HepG2 (cell line): Measurements from ENCODE around the gene VPS25. TPM values are rescaled to one million over a fixed set of nuclear protein-coding genes. Genes with fewer than 3 reads are reported as not detected.

Experiments
- ATF1 ChIP-seq: IDR thresholded peaks from 2 replicates; pipeline ENCODE4 v1.6.1; 2016; ENCODE audit warnings: mild to moderate bottlenecking, control low read depth
- ISL2 ChIP-seq: sonication (generic); formaldehyde crosslinking; IDR thresholded peaks from 2 replicates; pipeline ENCODE4 v1.5.0; 2020; ENCODE audit warnings: missing genetic modification reagents
- JUNB ChIP-seq: sonication (generic); formaldehyde crosslinking; IDR thresholded peaks from 2 replicates; pipeline ENCODE4 v1.8.0; 2022; ENCODE audit warnings: missing genetic modification reagents, mild to moderate bottlenecking, borderline replicate concordance
- KLF9 ChIP-seq: IDR thresholded peaks from 2 replicates; pipeline ENCODE4 v1.6.1; 2016; ENCODE audit warnings: low read depth
- MAFG ChIP-seq: sonication (generic); formaldehyde crosslinking; IDR thresholded peaks from 2 replicates; pipeline ENCODE4 v1.5.1; 2020; ENCODE audit warnings: mild to moderate bottlenecking, missing genetic modification reagents
- MED8 ChIP-seq: sonication (generic); formaldehyde crosslinking; IDR thresholded peaks from 2 replicates; pipeline ENCODE4 v1.8.1; 2023; ENCODE audit warnings: mild to moderate bottlenecking, missing genetic modification reagents; ENCODE audit not compliant: insufficient replicate concordance
- MLLT10 ChIP-seq: sonication (generic); formaldehyde crosslinking; IDR thresholded peaks from 2 replicates; pipeline ENCODE4 v1.4.0; 2020; ENCODE audit warnings: missing genetic modification reagents
- NFIB ChIP-seq: sonication (generic); formaldehyde crosslinking; IDR thresholded peaks from 2 replicates; pipeline ENCODE4 v1.9.0; 2021; ENCODE audit warnings: missing genetic modification reagents, mild to moderate bottlenecking, borderline replicate concordance
- NFKB2 ChIP-seq: sonication (generic); formaldehyde crosslinking; IDR thresholded peaks from 2 replicates; pipeline ENCODE4 v1.4.0; 2020; ENCODE audit warnings: missing genetic modification reagents, borderline replicate concordance
- ONECUT2 ChIP-seq: sonication (generic); formaldehyde crosslinking; IDR thresholded peaks from 2 replicates; pipeline ENCODE4 v1.4.0; 2020; ENCODE audit warnings: missing genetic modification reagents
- PCBP1 ChIP-seq: fragments of 200-400 bp; formaldehyde crosslinking; IDR thresholded peaks from 2 replicates; pipeline ENCODE4 v1.6.1; 2017; ENCODE audit warnings: mild to moderate bottlenecking, low read depth, low read length, borderline replicate concordance
- PITX1 ChIP-seq: sonication (generic); formaldehyde crosslinking; IDR thresholded peaks from 2 replicates; pipeline ENCODE4 v1.5.1; 2020; ENCODE audit warnings: mild to moderate bottlenecking, missing genetic modification reagents
- PPARG ChIP-seq: conservative IDR thresholded peaks from 2 replicates; pipeline ENCODE4 v1.6.1; 2016; ENCODE audit warnings: missing biosample characterization, missing genetic modification reagents
- REL ChIP-seq: sonication (generic); formaldehyde crosslinking; conservative IDR thresholded peaks from 2 replicates; pipeline ENCODE4 v1.8.0; 2022; ENCODE audit warnings: mild to moderate bottlenecking, missing genetic modification reagents, moderate library complexity
- SMARCC2 ChIP-seq: fragments of 450-650 bp; IDR thresholded peaks from 2 replicates; pipeline ENCODE4 v1.6.1; 2017; ENCODE audit warnings: antibody characterized with exemption, mild to moderate bottlenecking
- SRSF9 ChIP-seq: fragments of 200-400 bp; formaldehyde crosslinking; IDR thresholded peaks from 2 replicates; pipeline ENCODE4 v1.6.1; 2018; ENCODE audit warnings: borderline replicate concordance, mild to moderate bottlenecking, low read depth, low read length; ENCODE audit not compliant: insufficient read depth, poor library complexity, severe bottlenecking
- SUZ12 ChIP-seq: fragments of 150-350 bp; IDR thresholded peaks from 2 replicates; pipeline ENCODE4 v1.6.1; 2014; ENCODE audit warnings: low read depth, low read length
- U2AF1 ChIP-seq: fragments of 200-400 bp; formaldehyde crosslinking; optimal IDR thresholded peaks from 2 replicates; pipeline ENCODE3; 2017; ENCODE audit warnings: mild to moderate bottlenecking, low read depth, low read length
- ZNF136 ChIP-seq: sonication (generic); formaldehyde crosslinking; IDR thresholded peaks from 2 replicates; pipeline ENCODE4 v1.8.1; 2022; ENCODE audit warnings: low read depth, mild to moderate bottlenecking, moderate library complexity, missing genetic modification reagents
- ZNF256 ChIP-seq: sonication (generic); formaldehyde crosslinking; conservative IDR thresholded peaks from 2 replicates; pipeline ENCODE4 v1.4.0; 2020; ENCODE audit warnings: missing genetic modification reagents
- ZNF33B ChIP-seq: sonication (generic); formaldehyde crosslinking; IDR thresholded peaks from 2 replicates; pipeline ENCODE4 v1.5.1; 2020; ENCODE audit warnings: mild to moderate bottlenecking, missing genetic modification reagents
- ZNF841 ChIP-seq: sonication (generic); formaldehyde crosslinking; IDR thresholded peaks from 2 replicates; pipeline ENCODE4 v1.8.1; 2023; ENCODE audit warnings: missing genetic modification reagents, borderline replicate concordance
- polyA plus RNA-seq, 8 experiments: library from polyadenylated mRNA; depleted of rRNA in 3 of 8; stranded (reverse) in 7 of 8; unstranded in 1 of 8; fragments of >200 nt; fragmentation: Illumina TruSeq in 4 of 8; extraction: Trizol in 4 of 8; gene quantifications; 2 replicates each; pipeline versions ENCODE4 v1.2.1 to v1.2.3, GENCODE V29; 2011 to 2016; ENCODE audit warnings: low read depth in 4 of 8, missing spikeins in 1 of 8, mixed read lengths in 1 of 8; ENCODE audit not compliant: insufficient read depth in 1 of 8
- total RNA-seq, 5 experiments: library from RNA; depleted of rRNA; stranded (reverse); fragments of >200 nt; fragmentation: Illumina TruSeq; extraction: Trizol; gene quantifications; 2 replicates each; pipeline ENCODE4 v1.2.3, GENCODE V29; 2016; ENCODE audit warnings: low read depth in 1 of 5
- TF ChIP-seq, protein P1 (sequence below): sonication (generic); formaldehyde crosslinking; IDR thresholded peaks from 2 replicates; pipeline ENCODE4 v1.4.0; 2020; ENCODE audit warnings: mild to moderate bottlenecking, missing genetic modification reagents
- TF ChIP-seq, protein P2 (sequence below): sonication (generic); formaldehyde crosslinking; conservative IDR thresholded peaks from 2 replicates; pipeline ENCODE4 v1.8.0; 2022; ENCODE audit warnings: missing genetic modification reagents
- TF ChIP-seq, protein P3 (sequence below): sonication (generic); formaldehyde crosslinking; IDR thresholded peaks from 2 replicates; pipeline ENCODE4 v1.9.0; 2021; ENCODE audit warnings: missing genetic modification reagents, mild to moderate bottlenecking, borderline replicate concordance
- TF ChIP-seq, protein P4 (sequence below): sonication (generic); formaldehyde crosslinking; IDR thresholded peaks from 2 replicates; pipeline ENCODE4 v1.9.0; 2021; ENCODE audit warnings: missing genetic modification reagents, borderline replicate concordance

The VPS25 gene
- total and polyA plus RNA-seq, 2 of the 13 experiments (the other 11 are each of a cell fraction or from before 2014, with no cell fraction given): 161 to 249 TPM

DNA sequence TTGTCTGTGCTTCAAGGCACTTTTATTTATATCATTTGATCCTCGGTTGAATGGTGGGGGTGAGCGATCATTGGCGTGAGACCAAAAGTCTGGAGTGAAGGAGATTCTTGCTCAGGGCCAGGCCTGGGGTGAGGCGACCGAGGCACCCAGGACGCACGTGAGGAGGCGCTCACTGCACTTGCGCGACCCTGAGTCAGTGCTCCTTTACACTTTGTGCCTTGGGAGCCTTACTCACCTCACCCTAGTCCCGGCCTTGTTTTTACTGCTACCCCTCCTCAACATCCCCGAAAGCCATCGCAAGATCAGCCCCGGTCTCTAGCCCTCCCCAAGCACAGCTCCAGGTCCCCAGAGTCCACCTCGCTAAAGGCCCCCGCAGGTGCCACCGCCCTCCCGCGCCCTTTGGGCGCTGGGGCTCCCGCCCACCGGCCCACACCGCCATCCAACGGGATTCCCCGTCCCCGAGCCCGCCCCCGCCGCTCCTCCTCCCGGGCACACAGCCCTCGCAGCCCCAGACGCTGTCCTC, 28.9 kb upstream of the VPS25 start (continued):
- TF ChIP-seq SUZ12 (no peak), KLF9 (CRISPR knock-in tag) (no peak), ZNF256 (CRISPR knock-in tag) (peak; percentile 95), JUNB (no peak), ONECUT2 (no peak), REL (CRISPR knock-in tag) (no peak; the same call in 1 of the 2 replicates), ZNF841 (CRISPR knock-in tag) (no peak), MAFG (CRISPR knock-in tag) (no peak), ISL2 (no peak), NFIB (CRISPR knock-in tag) (no peak), SRSF9 (no peak), NFKB2 (CRISPR knock-in tag) (no peak), U2AF1 (no peak), MED8 (CRISPR knock-in tag) (no peak), ZNF33B (CRISPR knock-in tag) (no peak), MLLT10 (no peak), PITX1 (CRISPR knock-in tag) (no peak), PPARG (CRISPR knock-in tag) (no peak; the same call in 1 of the 2 replicates), ZNF136 (CRISPR knock-in tag) (no peak), PCBP1 (no peak), SMARCC2 (no peak), ATF1 (no peak)
- TF ChIP-seq, protein P1, sequence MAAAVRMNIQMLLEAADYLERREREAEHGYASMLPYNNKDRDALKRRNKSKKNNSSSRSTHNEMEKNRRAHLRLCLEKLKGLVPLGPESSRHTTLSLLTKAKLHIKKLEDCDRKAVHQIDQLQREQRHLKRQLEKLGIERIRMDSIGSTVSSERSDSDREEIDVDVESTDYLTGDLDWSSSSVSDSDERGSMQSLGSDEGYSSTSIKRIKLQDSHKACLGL: peak; percentile 33; the same call in 1 of the 2 replicates
- TF ChIP-seq, protein P2, sequence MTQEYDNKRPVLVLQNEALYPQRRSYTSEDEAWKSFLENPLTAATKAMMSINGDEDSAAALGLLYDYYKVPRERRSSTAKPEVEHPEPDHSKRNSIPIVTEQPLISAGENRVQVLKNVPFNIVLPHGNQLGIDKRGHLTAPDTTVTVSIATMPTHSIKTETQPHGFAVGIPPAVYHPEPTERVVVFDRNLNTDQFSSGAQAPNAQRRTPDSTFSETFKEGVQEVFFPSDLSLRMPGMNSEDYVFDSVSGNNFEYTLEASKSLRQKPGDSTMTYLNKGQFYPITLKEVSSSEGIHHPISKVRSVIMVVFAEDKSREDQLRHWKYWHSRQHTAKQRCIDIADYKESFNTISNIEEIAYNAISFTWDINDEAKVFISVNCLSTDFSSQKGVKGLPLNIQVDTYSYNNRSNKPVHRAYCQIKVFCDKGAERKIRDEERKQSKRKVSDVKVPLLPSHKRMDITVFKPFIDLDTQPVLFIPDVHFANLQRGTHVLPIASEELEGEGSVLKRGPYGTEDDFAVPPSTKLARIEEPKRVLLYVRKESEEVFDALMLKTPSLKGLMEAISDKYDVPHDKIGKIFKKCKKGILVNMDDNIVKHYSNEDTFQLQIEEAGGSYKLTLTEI (CRISPR knock-in tag): no peak
- TF ChIP-seq, protein P3, sequence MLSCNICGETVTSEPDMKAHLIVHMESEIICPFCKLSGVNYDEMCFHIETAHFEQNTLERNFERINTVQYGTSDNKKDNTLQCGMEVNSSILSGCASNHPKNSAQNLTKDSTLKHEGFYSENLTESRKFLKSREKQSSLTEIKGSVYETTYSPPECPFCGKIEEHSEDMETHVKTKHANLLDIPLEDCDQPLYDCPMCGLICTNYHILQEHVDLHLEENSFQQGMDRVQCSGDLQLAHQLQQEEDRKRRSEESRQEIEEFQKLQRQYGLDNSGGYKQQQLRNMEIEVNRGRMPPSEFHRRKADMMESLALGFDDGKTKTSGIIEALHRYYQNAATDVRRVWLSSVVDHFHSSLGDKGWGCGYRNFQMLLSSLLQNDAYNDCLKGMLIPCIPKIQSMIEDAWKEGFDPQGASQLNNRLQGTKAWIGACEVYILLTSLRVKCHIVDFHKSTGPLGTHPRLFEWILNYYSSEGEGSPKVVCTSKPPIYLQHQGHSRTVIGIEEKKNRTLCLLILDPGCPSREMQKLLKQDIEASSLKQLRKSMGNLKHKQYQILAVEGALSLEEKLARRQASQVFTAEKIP (CRISPR knock-in tag): no peak
- TF ChIP-seq, protein P4, sequence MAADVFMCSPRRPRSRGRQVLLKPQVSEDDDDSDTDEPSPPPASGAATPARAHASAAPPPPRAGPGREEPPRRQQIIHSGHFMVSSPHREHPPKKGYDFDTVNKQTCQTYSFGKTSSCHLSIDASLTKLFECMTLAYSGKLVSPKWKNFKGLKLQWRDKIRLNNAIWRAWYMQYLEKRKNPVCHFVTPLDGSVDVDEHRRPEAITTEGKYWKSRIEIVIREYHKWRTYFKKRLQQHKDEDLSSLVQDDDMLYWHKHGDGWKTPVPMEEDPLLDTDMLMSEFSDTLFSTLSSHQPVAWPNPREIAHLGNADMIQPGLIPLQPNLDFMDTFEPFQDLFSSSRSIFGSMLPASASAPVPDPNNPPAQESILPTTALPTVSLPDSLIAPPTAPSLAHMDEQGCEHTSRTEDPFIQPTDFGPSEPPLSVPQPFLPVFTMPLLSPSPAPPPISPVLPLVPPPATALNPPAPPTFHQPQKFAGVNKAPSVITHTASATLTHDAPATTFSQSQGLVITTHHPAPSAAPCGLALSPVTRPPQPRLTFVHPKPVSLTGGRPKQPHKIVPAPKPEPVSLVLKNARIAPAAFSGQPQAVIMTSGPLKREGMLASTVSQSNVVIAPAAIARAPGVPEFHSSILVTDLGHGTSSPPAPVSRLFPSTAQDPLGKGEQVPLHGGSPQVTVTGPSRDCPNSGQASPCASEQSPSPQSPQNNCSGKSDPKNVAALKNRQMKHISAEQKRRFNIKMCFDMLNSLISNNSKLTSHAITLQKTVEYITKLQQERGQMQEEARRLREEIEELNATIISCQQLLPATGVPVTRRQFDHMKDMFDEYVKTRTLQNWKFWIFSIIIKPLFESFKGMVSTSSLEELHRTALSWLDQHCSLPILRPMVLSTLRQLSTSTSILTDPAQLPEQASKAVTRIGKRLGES (CRISPR knock-in tag): peak; percentile 48; the same call in 1 of the 2 replicates
